Mesendoderm (in vitro differentiated cells): ENCODE measurements around the gene MAGI2.
A peak's percentile ranks its signal among the peaks of the same experiment; 100 is the strongest.

Experiments used
- DNase-seq: peaks from one replicate; pipeline ENCODE4 v3.0.0; 2013
- H2AK5ac ChIP-seq: 2 replicates; pipeline ENCODE4 v1.6.1; 2013; ENCODE audit warnings: low read length, inconsistent platforms
- H2BK120ac ChIP-seq: 2 replicates; pipeline ENCODE4 v1.6.1; 2013; ENCODE audit warnings: low read depth, mild to moderate bottlenecking, low read length, moderate library complexity, mixed read lengths
- H2BK15ac ChIP-seq: replicated peaks from 2 replicates; pipeline ENCODE4 v1.6.1; 2013; ENCODE audit warnings: low read depth, mild to moderate bottlenecking, moderate library complexity
- H2BK5ac ChIP-seq: 2 replicates; pipeline ENCODE4 v1.6.1; 2013; ENCODE audit warnings: low read length, inconsistent platforms
- H3K18ac ChIP-seq: 2 replicates; pipeline ENCODE4 v1.6.1; 2013; ENCODE audit warnings: mild to moderate bottlenecking, low read length, mixed read lengths
- H3K23ac ChIP-seq: one replicate; pipeline ENCODE4 v1.6.1; 2013; ENCODE audit warnings: low read length
- H3K27ac ChIP-seq: 2 replicates; pipeline ENCODE4 v1.5.1; 2013; ENCODE audit warnings: low read depth, mild to moderate bottlenecking, inconsistent platforms, low read length, moderate library complexity
- H3K27me3 ChIP-seq: 2 replicates; pipeline ENCODE4 v1.6.1; 2013; ENCODE audit warnings: low read length, control low read depth, mild to moderate bottlenecking, inconsistent platforms; ENCODE audit not compliant: insufficient read depth, poor library complexity
- H3K36me3 ChIP-seq: 2 replicates; pipeline ENCODE4 v1.6.1; 2013; ENCODE audit warnings: low read length, inconsistent platforms; ENCODE audit not compliant: control insufficient read depth, insufficient read depth
- H3K4ac ChIP-seq: one replicate; pipeline ENCODE4 v1.6.1; 2013; ENCODE audit warnings: low read depth, mild to moderate bottlenecking, low read length, moderate library complexity
- H3K4me1 ChIP-seq: 2 replicates; pipeline ENCODE4 v1.6.1; 2013; ENCODE audit warnings: low read depth, low read length, inconsistent platforms; ENCODE audit not compliant: control insufficient read depth
- H3K4me2 ChIP-seq: 2 replicates; pipeline ENCODE4 v1.6.1; 2013; ENCODE audit warnings: low read length
- H3K4me3 ChIP-seq: 2 replicates; pipeline ENCODE4 v1.5.1; 2013; ENCODE audit warnings: mild to moderate bottlenecking, low read length
- H3K56ac ChIP-seq: one replicate; pipeline ENCODE4 v1.6.1; 2013; ENCODE audit warnings: low read length
- H3K79me1 ChIP-seq: 2 replicates; pipeline ENCODE4 v1.6.1; 2013; ENCODE audit warnings: low read length, inconsistent platforms
- H3K79me2 ChIP-seq: 2 replicates; pipeline ENCODE4 v1.6.1; 2013; ENCODE audit warnings: mild to moderate bottlenecking, low read length; ENCODE audit not compliant: control insufficient read depth, insufficient read depth
- H3K9ac ChIP-seq: 2 replicates; pipeline ENCODE4 v1.6.1; 2013; ENCODE audit warnings: low read length, inconsistent platforms
- H4K5ac ChIP-seq: one replicate; pipeline ENCODE4 v1.6.1; 2013; ENCODE audit warnings: low read length
- H4K8ac ChIP-seq: one replicate; pipeline ENCODE4 v1.6.1; 2013; ENCODE audit warnings: low read depth, mild to moderate bottlenecking, control low read depth, low read length, moderate library complexity
- WGBS: extraction: QIAGEN DNeasy Blood & Tissue Kit; methylation state at CpG from one replicate; pipeline ENCODE4 v1.1.7; 2013; ENCODE audit warnings: low lambda C conversion rate, missing lambda C conversion rate; ENCODE audit not compliant: insufficient coverage; ENCODE audit errors: extremely low coverage; 5-methylcytosine and 5-hydroxymethylcytosine counted together

Gene MAGI2

DNA sequence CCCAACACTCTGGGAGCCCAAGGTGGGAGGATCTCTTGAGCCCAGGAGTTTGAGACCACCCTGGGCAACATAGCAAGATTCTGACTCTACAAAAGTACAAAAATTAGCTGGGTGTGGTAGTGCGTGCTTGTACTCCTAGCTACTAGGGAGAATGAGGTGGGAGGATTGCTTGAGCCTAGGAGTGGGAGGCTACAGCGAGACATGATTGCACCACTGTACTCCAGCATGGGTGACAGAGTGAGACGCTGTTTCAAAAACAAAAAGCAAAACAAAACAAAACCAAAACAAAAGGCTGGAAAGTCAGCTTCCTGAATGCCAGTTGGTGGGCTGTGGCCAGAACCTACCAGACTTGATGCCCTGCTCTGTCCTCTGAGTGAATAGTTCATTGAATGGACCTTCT, 1412.0 kb downstream of the MAGI2 start:
- peaks cover 3% of the 10 kb centered on the region for H3K4me1 ChIP-seq
- no peak overlapping the region for H4K5ac ChIP-seq
- no peaks in the 10 kb centered on the region for H3K79me2 ChIP-seq
- H2BK15ac ChIP-seq: no peak overlapping the region
- no CpG with 5 or more reads among the region's 3 CpGs for WGBS
- no peaks in the 10 kb centered on the region for H3K27me3 ChIP-seq
- H3K36me3 ChIP-seq: no peaks in the 10 kb centered on the region
- no peak overlapping the region for H2AK5ac ChIP-seq
- no peak overlapping the region for H3K23ac ChIP-seq
- H3K27ac ChIP-seq: no peak overlapping the region
- no peak for DNase-seq
- H3K79me1 ChIP-seq: no peaks in the 10 kb centered on the region
- H3K4me2 ChIP-seq: no peak overlapping the region
- H3K18ac ChIP-seq: no peak overlapping the region
- no peak overlapping the region for H2BK120ac ChIP-seq
- no peak overlapping the region for H3K9ac ChIP-seq
- H2BK5ac ChIP-seq: no peak overlapping the region
- H4K8ac ChIP-seq: no peak overlapping the region
- H3K4me3 ChIP-seq: no peak overlapping the region
- no peak overlapping the region for H3K4ac ChIP-seq
- no peak overlapping the region for H3K56ac ChIP-seq

DNA sequence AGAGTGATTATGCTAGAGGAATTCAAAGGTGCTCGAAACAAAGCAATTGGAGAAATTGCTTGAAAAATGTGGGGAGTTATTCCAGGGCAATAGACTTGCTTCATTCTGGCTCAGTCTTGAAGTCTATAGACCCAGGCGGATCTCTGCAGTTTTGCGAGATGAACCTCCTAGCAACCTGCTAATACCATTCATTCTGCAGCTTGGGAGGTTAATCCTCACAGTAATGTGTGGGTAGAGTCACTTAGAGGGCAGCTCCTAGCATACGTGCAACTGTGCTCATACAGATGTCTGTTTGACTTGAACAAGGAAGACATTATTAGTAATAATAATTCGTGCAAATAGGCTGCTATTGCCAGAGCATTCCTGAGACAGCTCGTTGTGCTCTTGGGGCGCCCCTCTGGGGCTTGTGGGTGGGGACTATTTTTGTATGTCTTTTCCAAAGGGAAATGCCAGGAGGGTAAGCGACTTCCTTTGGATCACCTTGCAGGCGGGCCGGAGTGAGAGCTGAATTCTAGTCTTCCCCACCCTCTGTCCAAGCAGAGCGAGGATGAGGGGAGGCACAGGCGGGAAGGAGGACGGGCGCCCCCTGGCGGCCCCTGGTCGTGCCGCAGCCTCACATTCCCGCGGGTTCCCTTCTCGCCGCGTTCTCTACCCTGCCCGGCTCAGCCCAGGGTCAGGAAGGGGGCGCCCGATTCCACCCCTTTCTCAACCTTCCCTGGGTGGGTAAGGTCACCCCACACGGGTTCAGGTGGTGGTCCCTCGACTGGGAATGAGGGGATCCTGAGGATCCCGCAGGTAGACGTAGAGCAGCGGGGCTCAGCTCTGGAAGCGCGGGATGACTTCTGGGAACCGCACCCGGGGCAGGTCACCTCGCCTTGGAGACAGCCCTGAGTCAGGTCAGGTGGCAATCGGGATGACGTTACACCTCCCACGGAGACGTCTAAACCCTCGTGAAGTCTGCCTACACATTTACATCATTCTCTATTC, 1413.4 kb downstream of the MAGI2 start:
- H3K23ac ChIP-seq: no peak overlapping the region
- H4K5ac ChIP-seq: no peak overlapping the region
- H3K4me1 ChIP-seq: peaks cover 3% of the 10 kb centered on the region
- no peak overlapping the region for H2BK5ac ChIP-seq
- H4K8ac ChIP-seq: no peak overlapping the region
- H3K4me3 ChIP-seq: no peak overlapping the region
- no peaks in the 10 kb centered on the region for H3K36me3 ChIP-seq
- H3K27ac ChIP-seq: no peak overlapping the region
- no peak overlapping the region for H3K18ac ChIP-seq
- H3K4ac ChIP-seq: no peak overlapping the region
- peak overlapping the region; percentile 35 for H3K9ac ChIP-seq
- no peak overlapping the region for H2AK5ac ChIP-seq
- WGBS: no CpG with 5 or more reads among the region's 40 CpGs
- DNase-seq: peak; percentile 70
- no peaks in the 10 kb centered on the region for H3K79me1 ChIP-seq
- H3K4me2 ChIP-seq: peak overlapping the region; percentile 34
- no peaks in the 10 kb centered on the region for H3K79me2 ChIP-seq
- no peak overlapping the region for H2BK120ac ChIP-seq
- no peak overlapping the region for H2BK15ac ChIP-seq
- no peaks in the 10 kb centered on the region for H3K27me3 ChIP-seq
- peak overlapping the region; percentile 72 for H3K56ac ChIP-seq

DNA sequence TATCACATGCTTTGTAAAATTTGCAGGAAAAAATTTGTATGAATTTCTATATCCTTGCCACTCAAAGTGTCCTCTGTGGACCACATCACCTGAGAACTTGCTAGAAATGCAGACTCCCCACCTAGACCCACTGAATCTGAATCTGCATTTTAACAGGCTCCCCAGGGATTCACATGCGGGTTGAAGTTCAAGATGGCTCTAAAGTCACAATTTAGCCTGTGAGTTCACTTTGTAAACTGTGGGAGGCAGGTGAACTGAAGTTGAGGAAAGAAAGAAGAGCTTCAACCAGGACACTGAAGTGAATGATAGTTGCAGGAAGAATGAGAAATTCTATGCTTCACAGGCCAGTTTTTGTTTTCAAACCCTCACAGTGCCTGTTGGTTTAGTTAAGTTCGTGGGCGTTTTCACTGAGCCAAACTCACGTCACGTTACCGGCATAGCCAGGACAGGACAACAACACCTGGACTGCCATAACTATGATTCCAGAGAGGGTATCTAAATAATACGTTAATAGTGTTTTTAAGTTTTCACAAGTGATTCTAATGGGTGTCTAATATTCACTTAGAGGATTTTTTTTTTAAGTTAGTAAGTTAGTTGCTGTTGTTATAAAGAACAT, 1414.9 kb downstream of the MAGI2 start:
- Histone ChIP-seq H3K36me3 (no peaks in the 10 kb centered on the region), H3K23ac (no peak overlapping the region), H4K8ac (no peak overlapping the region), H3K9ac (no peak overlapping the region), H3K79me2 (no peaks in the 10 kb centered on the region), H2AK5ac (no peak overlapping the region), H2BK120ac (no peak overlapping the region), H3K27ac (no peak overlapping the region), H3K56ac (no peak overlapping the region), H2BK15ac (no peak overlapping the region), H3K4ac (no peak overlapping the region), H3K4me2 (no peak overlapping the region), H2BK5ac (no peak overlapping the region), H4K5ac (no peak overlapping the region), H3K27me3 (no peaks in the 10 kb centered on the region), H3K18ac (no peak overlapping the region), H3K4me3 (no peak overlapping the region), H3K79me1 (no peaks in the 10 kb centered on the region), H3K4me1 (peaks cover 3% of the 10 kb centered on the region)
- no CpG with 5 or more reads among the region's 7 CpGs for WGBS
- DNase-seq: no peak

DNA sequence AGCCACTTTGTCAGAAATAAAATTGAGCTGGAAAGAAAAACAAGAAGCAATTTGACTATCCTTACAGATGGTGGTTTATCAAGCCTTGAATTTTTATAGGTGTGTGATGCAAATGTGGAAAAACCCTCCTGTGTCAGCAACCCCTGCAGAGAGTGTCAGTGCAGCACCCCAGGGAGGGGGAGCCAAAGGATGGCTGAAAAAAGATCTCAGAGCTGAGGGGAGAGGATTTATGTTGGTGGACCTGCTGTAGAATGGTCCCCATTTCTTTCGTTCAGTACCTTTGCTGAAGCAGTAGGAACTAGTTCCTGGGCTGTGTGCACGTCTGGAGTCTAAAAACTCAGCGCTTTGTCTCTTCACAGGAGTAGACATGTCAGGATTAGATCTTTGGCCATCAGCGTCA, 1415.9 kb downstream of the MAGI2 start:
- Histone ChIP-seq H4K8ac (no peak overlapping the region), H2BK5ac (no peak overlapping the region), H2AK5ac (no peak overlapping the region), H2BK120ac (no peak overlapping the region), H3K27ac (no peak overlapping the region), H3K36me3 (no peaks in the 10 kb centered on the region), H3K4ac (no peak overlapping the region), H3K56ac (no peak overlapping the region), H3K79me1 (no peaks in the 10 kb centered on the region), H3K4me2 (no peak overlapping the region), H3K4me1 (peaks cover 3% of the 10 kb centered on the region), H3K23ac (no peak overlapping the region), H3K79me2 (no peaks in the 10 kb centered on the region), H2BK15ac (no peak overlapping the region), H3K18ac (no peak overlapping the region), H3K4me3 (no peak overlapping the region), H4K5ac (no peak overlapping the region), H3K27me3 (no peaks in the 10 kb centered on the region), H3K9ac (no peak overlapping the region)
- DNase-seq: no peak
- WGBS: no CpG with 5 or more reads among the region's 4 CpGs

DNA sequence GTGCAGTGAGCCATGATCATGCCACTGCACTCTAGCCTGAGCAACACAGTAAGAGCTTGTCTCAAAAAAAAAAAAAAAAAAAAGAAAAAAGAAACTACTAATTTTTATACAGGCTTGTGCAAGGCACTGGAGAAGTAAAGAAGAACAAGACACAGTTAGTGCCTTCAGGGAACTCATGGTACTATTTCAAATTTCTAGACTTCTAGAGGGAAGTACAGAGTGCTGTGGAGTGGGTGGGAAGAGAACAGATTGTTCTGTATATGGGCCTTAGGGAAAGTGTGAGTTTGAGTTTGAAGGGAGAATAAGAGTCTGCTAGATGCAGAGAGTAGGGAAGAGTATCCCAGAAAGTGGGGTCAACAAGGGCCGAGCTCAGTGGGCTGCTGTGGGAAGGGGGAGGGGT, 1420.1 kb downstream of the MAGI2 start:
- H3K79me1 ChIP-seq: no peaks in the 10 kb centered on the region

More for the DNA sequence above, 1420.1 kb downstream of the MAGI2 start:
- H2AK5ac ChIP-seq: no peak overlapping the region
- H2BK120ac ChIP-seq: no peak overlapping the region
- H2BK15ac ChIP-seq: no peak overlapping the region
- H3K36me3 ChIP-seq: no peaks in the 10 kb centered on the region
- H3K4me2 ChIP-seq: no peak overlapping the region
- H3K9ac ChIP-seq: no peak overlapping the region
- H3K4me3 ChIP-seq: no peak overlapping the region
- no peak overlapping the region for H3K4ac ChIP-seq
- H4K8ac ChIP-seq: no peak overlapping the region
- no peak for DNase-seq
- no CpG with 5 or more reads among the region's 1 CpG for WGBS
- peaks cover 3% of the 10 kb centered on the region for H3K4me1 ChIP-seq
- no peaks in the 10 kb centered on the region for H3K79me2 ChIP-seq
- no peak overlapping the region for H3K27ac ChIP-seq
- no peak overlapping the region for H3K18ac ChIP-seq
- H2BK5ac ChIP-seq: no peak overlapping the region
- H3K27me3 ChIP-seq: no peaks in the 10 kb centered on the region
- no peak overlapping the region for H3K56ac ChIP-seq
- H3K23ac ChIP-seq: no peak overlapping the region
- no peak overlapping the region for H4K5ac ChIP-seq
